Measurements from ENCODE around the gene PCK2.
"Not testable (repeated sequence)": the region's sequence is repeated elsewhere in the genome, so short reads cannot be mapped to it uniquely, and the experiment has no call there.

PCK2 gene

GRCh38 chr14:24093901-24094840 is at the start of gene PCK2:
Gene PCK2 (plus strand): TSS chr14:24094311. CDS start chr14:24094406, 95 bp downstream.
- DNase-seq (ENCODE audit: low read depth, low spot score): no peak

GRCh38 chr14:24049002-24049401 is 45.1 kb upstream of the PCK2 start:
- not testable (repeated sequence) for DNase-seq (ENCODE audit: low read depth, low spot score)

- not testable (repeated sequence) for DNase-seq (ENCODE audit: low read depth, low spot score)
Measured at GRCh38 chr14:24050753-24051152, 43.4 kb upstream of the PCK2 start.

GRCh38 chr14:24051176-24051788 is 42.8 kb upstream of the PCK2 start:
- no peak for DNase-seq (ENCODE audit: low read depth, low spot score)

- no peak for DNase-seq (ENCODE audit: low read depth, low spot score)
Measured at GRCh38 chr14:24051789-24052655, 42.1 kb upstream of the PCK2 start, which contains the start of gene CARMIL3. Gene CARMIL3 (plus strand): TSS chr14:24052009. CDS start chr14:24052154, 145 bp downstream.

GRCh38 chr14:24052656-24053547 is 41.2 kb upstream of the PCK2 start:
- DNase-seq (ENCODE audit: low read depth, low spot score): no peak

GRCh38 chr14:24053548-24054323 is 40.4 kb upstream of the PCK2 start:
- DNase-seq (ENCODE audit: low read depth, low spot score): no peak

GRCh38 chr14:24054324-24054641 is 39.8 kb upstream of the PCK2 start:
- no peak for DNase-seq (ENCODE audit: low read depth, low spot score)

- DNase-seq (ENCODE audit: low read depth, low spot score): no peak
Measured at GRCh38 chr14:24054646-24055045, 39.5 kb upstream of the PCK2 start.

GRCh38 chr14:24055971-24056799 is 37.9 kb upstream of the PCK2 start:
- DNase-seq (ENCODE audit: low read depth, low spot score): no peak

GRCh38 chr14:24056800-24057184 is 37.3 kb upstream of the PCK2 start:
- DNase-seq (ENCODE audit: low read depth, low spot score): no peak

GRCh38 chr14:24057271-24057670 is 36.8 kb upstream of the PCK2 start:
- DNase-seq (ENCODE audit: low read depth, low spot score): no peak

- DNase-seq (ENCODE audit: low read depth, low spot score): no peak
Measured at GRCh38 chr14:24057867-24058259, 36.2 kb upstream of the PCK2 start.

GRCh38 chr14:24058260-24058950 is 35.7 kb upstream of the PCK2 start:
- DNase-seq (ENCODE audit: low read depth, low spot score): no peak

GRCh38 chr14:24058951-24059475 is 35.1 kb upstream of the PCK2 start:
- no peak for DNase-seq (ENCODE audit: low read depth, low spot score)

GRCh38 chr14:24059841-24060388 is 34.2 kb upstream of the PCK2 start:
- DNase-seq (ENCODE audit: low read depth, low spot score): no peak

GRCh38 chr14:24060443-24060842 is 33.7 kb upstream of the PCK2 start:
- DNase-seq (ENCODE audit: low read depth, low spot score): no peak

Measured in brain pericyte (primary cell).